Duodenal mucosa (tissue), 2 donors: ENCODE measurements around the gene PLEKHA5.
"Not testable (repeated sequence)": the region's sequence is repeated elsewhere in the genome, so short reads cannot be mapped to it uniquely, and the experiment has no call there.

Experiments
- H3K27ac ChIP-seq: one replicate; pipeline ENCODE4 v1.7.0; 2013; ENCODE audit warnings: low read depth, low read length
- H3K27me3 ChIP-seq, 2 donors: one replicate each; pipeline ENCODE4 v1.7.0; 2013; ENCODE audit warnings: low read length in 2 of 2, control low read depth in 1 of 2; ENCODE audit not compliant: insufficient read depth in 2 of 2, control insufficient read depth in 1 of 2
- H3K36me3 ChIP-seq, 2 donors: one replicate each; pipeline ENCODE4 v1.7.0; 2013; ENCODE audit warnings: low read length in 2 of 2, control low read depth in 1 of 2; ENCODE audit not compliant: insufficient read depth in 2 of 2, control insufficient read depth in 1 of 2
- H3K4me1 ChIP-seq, 2 donors: one replicate each; pipeline ENCODE4 v1.7.0; 2013; ENCODE audit warnings: low read length in 2 of 2, control low read depth in 1 of 2; ENCODE audit not compliant: insufficient read depth in 2 of 2, control insufficient read depth in 1 of 2
- H3K4me3 ChIP-seq, 2 donors: one replicate each; pipeline ENCODE4 v1.7.0; 2013; ENCODE audit warnings: low read length in 2 of 2, low read depth in 1 of 2
- H3K9ac ChIP-seq, 2 donors: one replicate each; pipeline ENCODE4 v1.7.0; 2013; ENCODE audit warnings: low read length in 2 of 2, low read depth in 1 of 2
- H3K9me3 ChIP-seq, 2 donors: one replicate each; pipeline ENCODE4 v1.7.0; 2013; ENCODE audit warnings: low read length in 2 of 2, control low read depth in 1 of 2; ENCODE audit not compliant: control insufficient read depth in 1 of 2

Gene PLEKHA5

GRCh38 chr12:19390051-19390598, 260.6 kb downstream of the PLEKHA5 start:
- Histone ChIP-seq H3K27me3 (no peaks in the 10 kb centered on the region), H3K36me3 (no peaks in the 10 kb centered on the region), H3K9me3 (no peaks in the 10 kb centered on the region), H3K9ac (no peak overlapping the region), H3K4me3 (no peak overlapping the region), H3K4me1 (no peaks in the 10 kb centered on the region), H3K27ac (no peak overlapping the region)

- not testable (repeated sequence) for H3K27ac ChIP-seq, H3K9ac ChIP-seq, H3K27me3 ChIP-seq
These were observed 263.1 kb downstream of the PLEKHA5 start for GRCh38 chr12:19392644-19393043.

GRCh38 chr12:19394385-19394784, 264.9 kb downstream of the PLEKHA5 start:
- no peaks in the 10 kb centered on the region for H3K27me3 ChIP-seq
- H3K27ac ChIP-seq: no peak overlapping the region
- no peak overlapping the region for H3K9ac ChIP-seq
- H3K9me3 ChIP-seq: no peaks in the 10 kb centered on the region
- H3K4me1 ChIP-seq: no peaks in the 10 kb centered on the region
- no peaks in the 10 kb centered on the region for H3K36me3 ChIP-seq
- H3K4me3 ChIP-seq: no peak overlapping the region

More at GRCh38 chr12:19392644-19393043, 263.1 kb downstream of the PLEKHA5 start:
- H3K4me3 ChIP-seq, H3K4me1 ChIP-seq, H3K9me3 ChIP-seq, H3K36me3 ChIP-seq: not testable (repeated sequence)

- Histone ChIP-seq H3K36me3 (no peaks in the 10 kb centered on the region), H3K27me3 (no peaks in the 10 kb centered on the region), H3K4me3 (no peak overlapping the region), H3K27ac (no peak overlapping the region), H3K9me3 (no peaks in the 10 kb centered on the region), H3K9ac (no peak overlapping the region), H3K4me1 (no peaks in the 10 kb centered on the region)
These were observed 268.0 kb downstream of the PLEKHA5 start for GRCh38 chr12:19397534-19397933.

- no peak overlapping the region for H3K27ac ChIP-seq
These were observed 269.1 kb downstream of the PLEKHA5 start for GRCh38 chr12:19398376-19399363.

GRCh38 chr12:19400649-19401285, 271.2 kb downstream of the PLEKHA5 start:
- H3K9me3 ChIP-seq, H3K27me3 ChIP-seq, H3K9ac ChIP-seq, H3K4me3 ChIP-seq, H3K36me3 ChIP-seq, H3K27ac ChIP-seq, H3K4me1 ChIP-seq: not testable (repeated sequence)

More at GRCh38 chr12:19398376-19399363, 269.1 kb downstream of the PLEKHA5 start:
- no peaks in the 10 kb centered on the region for H3K4me1 ChIP-seq
- H3K36me3 ChIP-seq: no peaks in the 10 kb centered on the region
- no peaks in the 10 kb centered on the region for H3K27me3 ChIP-seq
- H3K4me3 ChIP-seq: no peak overlapping the region
- H3K9me3 ChIP-seq: no peaks in the 10 kb centered on the region
- H3K9ac ChIP-seq: no peak overlapping the region

- no peak overlapping the region for H3K9ac ChIP-seq
- no peaks in the 10 kb centered on the region for H3K27me3 ChIP-seq
- H3K4me1 ChIP-seq: no peaks in the 10 kb centered on the region
- no peaks in the 10 kb centered on the region for H3K9me3 ChIP-seq
- H3K36me3 ChIP-seq: no peaks in the 10 kb centered on the region
- H3K4me3 ChIP-seq: no peak overlapping the region
- no peak overlapping the region for H3K27ac ChIP-seq
These were observed 272.7 kb downstream of the PLEKHA5 start for GRCh38 chr12:19402211-19402610.

GRCh38 chr12:19402743-19403431, 273.4 kb downstream of the PLEKHA5 start:
- no peak overlapping the region for H3K27ac ChIP-seq
- no peak overlapping the region for H3K4me3 ChIP-seq
- no peak overlapping the region for H3K9ac ChIP-seq
- no peaks in the 10 kb centered on the region for H3K4me1 ChIP-seq
- no peaks in the 10 kb centered on the region for H3K27me3 ChIP-seq
- H3K9me3 ChIP-seq: no peaks in the 10 kb centered on the region
- H3K36me3 ChIP-seq: no peaks in the 10 kb centered on the region

- H3K27ac ChIP-seq: no peak overlapping the region
- H3K4me3 ChIP-seq: no peak overlapping the region
These were observed 274.8 kb downstream of the PLEKHA5 start for GRCh38 chr12:19404242-19404880.

More at GRCh38 chr12:19404242-19404880, 274.8 kb downstream of the PLEKHA5 start:
- Histone ChIP-seq H3K36me3 (no peaks in the 10 kb centered on the region), H3K9me3 (no peaks in the 10 kb centered on the region), H3K9ac (no peak overlapping the region), H3K27me3 (no peaks in the 10 kb centered on the region), H3K4me1 (no peaks in the 10 kb centered on the region)
